H1 (cell line): ENCODE results near the gene DPM2. TPM values are rescaled to one million over a fixed set of nuclear protein-coding genes. Genes with fewer than 3 reads are reported as not detected.

Source experiments
- CTCF ChIA-PET: fragments of 300-600 bp; sonication (Branson Sonifier 250); formaldehyde crosslinking; loops from one replicate; lab custom pipeline; 2021; ENCODE audit not compliant: partially characterized antibody; lab: Charles Lee
- POLR2A ChIA-PET: fragments of 300-600 bp; sonication (Branson Sonifier 250); formaldehyde crosslinking; loops from one replicate; lab custom pipeline; 2021; ENCODE audit warnings: inconsistent platforms; ENCODE audit not compliant: partially characterized antibody; lab: Charles Lee
- DNase-seq, 2 experiments: peaks; one replicate each; pipeline versions ENCODE4 v3.0.0 to v3.0.0-alpha.2; 2010 to 2022; ENCODE audit warnings: low spot score in 2 of 2, low read depth in 1 of 2, mixed read lengths in 1 of 2
- FAIRE-seq: peaks from 2 replicates; lab custom pipeline; 2011; peaks lifted over from hg19 to GRCh38; lab: Jason Lieb, UNC
- H2AFZ ChIP-seq: 2 replicates; pipeline ENCODE4 v1.8.1; 2012; ENCODE audit warnings: low read length, inconsistent platforms
- H2AK5ac ChIP-seq: 2 replicates; pipeline ENCODE4 v1.6.1; 2013; ENCODE audit warnings: low read depth, low read length
- H2BK120ac ChIP-seq: replicated peaks from 2 replicates; pipeline ENCODE3; 2013; ENCODE audit warnings: low read depth, low read length, inconsistent platforms
- H2BK12ac ChIP-seq: 2 replicates; pipeline ENCODE4 v1.6.1; 2013; ENCODE audit warnings: low read depth, low read length
- H2BK15ac ChIP-seq: 2 replicates; pipeline ENCODE4 v1.6.1; 2013; ENCODE audit warnings: low read length
- H2BK20ac ChIP-seq: 2 replicates; pipeline ENCODE4 v1.6.1; 2013; ENCODE audit warnings: low read length
- H2BK5ac ChIP-seq: 2 replicates; pipeline ENCODE4 v1.6.1; 2013; ENCODE audit warnings: low read depth, low read length
- H3K14ac ChIP-seq: 2 replicates; pipeline ENCODE4 v1.6.1; 2013; ENCODE audit warnings: inconsistent platforms; ENCODE audit not compliant: insufficient read length
- H3K18ac ChIP-seq: 2 replicates; pipeline ENCODE4 v1.6.1; 2013; ENCODE audit warnings: low read length; ENCODE audit errors: extremely low read depth
- H3K23ac ChIP-seq: 2 replicates; pipeline ENCODE4 v1.6.1; 2013; ENCODE audit warnings: inconsistent platforms; ENCODE audit not compliant: insufficient read length
- H3K23me2 ChIP-seq: 2 replicates; pipeline ENCODE4 v1.6.1; 2013; ENCODE audit warnings: low read depth, low read length
- H3K27ac ChIP-seq: 2 replicates; pipeline ENCODE4 v1.6.1; 2011; ENCODE audit warnings: low read depth, low read length, inconsistent platforms
- H3K27me3 ChIP-seq, 4 experiments: replicated peaks in 1 of 4; 1 replicate in 1 of 4; 2 replicates in 3 of 4; pipeline versions ENCODE4 v1.6.1 to v1.8.1; 2011 to 2013; ENCODE audit warnings: low read length in 3 of 4, mild to moderate bottlenecking in 3 of 4, inconsistent platforms in 2 of 4, mixed read lengths in 2 of 4, moderate library complexity in 1 of 4; ENCODE audit not compliant: control insufficient read depth in 3 of 4, insufficient read depth in 3 of 4; ENCODE audit errors: extremely low read depth in 1 of 4
- H3K36me3 ChIP-seq, 4 experiments: 2 replicates each; pipeline versions ENCODE4 v1.6.1 to v1.8.1; 2011 to 2013; ENCODE audit warnings: mild to moderate bottlenecking in 4 of 4, low read length in 3 of 4, moderate library complexity in 2 of 4, control low read depth in 1 of 4, inconsistent platforms in 1 of 4; ENCODE audit not compliant: insufficient read depth in 4 of 4, control insufficient read depth in 2 of 4
- H3K4ac ChIP-seq: replicated peaks from 2 replicates; pipeline ENCODE3; 2013; ENCODE audit warnings: low read length, low read depth, mixed read lengths, inconsistent platforms; ENCODE audit not compliant: insufficient read length
- H3K4me1 ChIP-seq, 4 experiments: replicated peaks in 1 of 4; 1 replicate in 1 of 4; 2 replicates in 3 of 4; pipeline versions ENCODE4 v1.6.1 to v1.8.1; 2011 to 2013; ENCODE audit warnings: low read length in 3 of 4, inconsistent platforms in 2 of 4, mixed read lengths in 1 of 4; ENCODE audit not compliant: insufficient read depth in 4 of 4, control insufficient read depth in 3 of 4
- H3K4me2 ChIP-seq, 2 experiments: 2 replicates each; pipeline versions ENCODE4 v1.6.1 to v1.8.1; 2011 to 2013; ENCODE audit warnings: low read depth in 2 of 2, low read length in 2 of 2, control low read depth in 1 of 2, inconsistent platforms in 1 of 2, mild to moderate bottlenecking in 1 of 2; ENCODE audit not compliant: insufficient read depth in 1 of 2
- H3K4me3 ChIP-seq, 4 experiments: fragments of 200-600, 300-600 bp in 1 of 4; sonication (generic), shearing (Covaris generic), sonication (Bioruptor Twin) in 1 of 4; 2 replicates each; pipeline versions ENCODE4 v1.5.1 to v1.8.1; 2011 to 2016; ENCODE audit warnings: low read length in 4 of 4, low read depth in 3 of 4, control low read depth in 2 of 4, inconsistent platforms in 2 of 4, mild to moderate bottlenecking in 2 of 4, mixed read lengths in 1 of 4, moderate library complexity in 1 of 4; ENCODE audit not compliant: insufficient read depth in 2 of 4; ENCODE audit errors: extremely low read depth in 1 of 4
- H3K56ac ChIP-seq: replicated peaks from 2 replicates; pipeline ENCODE3; 2013; ENCODE audit warnings: low read depth, mild to moderate bottlenecking, mixed read lengths, low read length, inconsistent platforms; ENCODE audit not compliant: insufficient read length
- H3K79me1 ChIP-seq: 2 replicates; pipeline ENCODE4 v1.6.1; 2013; ENCODE audit warnings: low read depth, low read length, control low read depth
- H3K79me2 ChIP-seq, 2 experiments: 2 replicates each; pipeline versions ENCODE4 v1.6.1 to v1.8.1; 2012 to 2013; ENCODE audit warnings: low read length in 2 of 2, mild to moderate bottlenecking in 2 of 2, inconsistent platforms in 1 of 2; ENCODE audit not compliant: insufficient read depth in 2 of 2, control insufficient read depth in 1 of 2
- H3K9ac ChIP-seq, 4 experiments: replicated peaks in 1 of 4; 1 replicate in 1 of 4; 2 replicates in 3 of 4; pipeline versions ENCODE4 v1.6.1 to v1.8.1; 2011 to 2013; ENCODE audit warnings: low read depth in 3 of 4, low read length in 3 of 4, control low read depth in 2 of 4, mild to moderate bottlenecking in 2 of 4, moderate library complexity in 2 of 4, inconsistent platforms in 1 of 4; ENCODE audit errors: extremely low read depth in 1 of 4
- H3K9me3 ChIP-seq, 2 experiments: 2 replicates each; pipeline versions ENCODE4 v1.6.1 to v1.8.1; 2012 to 2013; ENCODE audit warnings: mild to moderate bottlenecking in 2 of 2, moderate library complexity in 2 of 2, control low read depth in 1 of 2, inconsistent platforms in 1 of 2, low read depth in 1 of 2, low read length in 1 of 2, mixed read lengths in 1 of 2; ENCODE audit not compliant: insufficient read depth in 2 of 2
- H4K20me1 ChIP-seq, 2 experiments: replicated peaks in 1 of 2; 2 replicates each; pipeline versions ENCODE3 to v1.8.1; 2011 to 2013; ENCODE audit warnings: inconsistent platforms in 2 of 2, low read length in 2 of 2, mild to moderate bottlenecking in 1 of 2; ENCODE audit not compliant: insufficient read depth in 2 of 2, control insufficient read depth in 1 of 2
- H4K5ac ChIP-seq: 2 replicates; pipeline ENCODE4 v1.6.1; 2013; ENCODE audit warnings: low read length, low read depth, mixed read lengths, inconsistent platforms; ENCODE audit not compliant: insufficient read length
- H4K8ac ChIP-seq: 2 replicates; pipeline ENCODE4 v1.8.0; 2013; ENCODE audit warnings: mild to moderate bottlenecking, moderate library complexity, low read length, inconsistent platforms; ENCODE audit not compliant: insufficient read depth; ENCODE audit errors: extremely low read depth
- H4K91ac ChIP-seq: replicated peaks from 2 replicates; pipeline ENCODE3; 2013; ENCODE audit warnings: low read length, mixed read lengths, inconsistent platforms; ENCODE audit not compliant: insufficient read length
- ASH2L ChIP-seq: fragments of 200-600, 300-600 bp; sonication (generic); IDR thresholded peaks from one replicate; pipeline ENCODE4 v1.7.1; 2017; ENCODE audit warnings: low read length
- EZH2 ChIP-seq: fragments of 200-600 bp; sonication (generic); IDR thresholded peaks from 2 replicates; pipeline ENCODE4 v1.7.1; 2012; ENCODE audit warnings: low read depth, mild to moderate bottlenecking, moderate library complexity, low read length, inconsistent platforms; ENCODE audit not compliant: severe bottlenecking
- HDAC2 ChIP-seq, 2 experiments: fragments of 300-600 bp in 1 of 2; sonication (generic) in 1 of 2; IDR thresholded peaks; 2 replicates each; pipeline ENCODE4 v1.6.1; 2011 to 2012; ENCODE audit warnings: low read depth in 2 of 2, low read length in 2 of 2, mild to moderate bottlenecking in 2 of 2, moderate library complexity in 2 of 2, borderline replicate concordance in 1 of 2, inconsistent platforms in 1 of 2
- JUN ChIP-seq: IDR thresholded peaks from 2 replicates; pipeline ENCODE4 v1.6.1; 2011; ENCODE audit warnings: low read depth, mild to moderate bottlenecking, improper control_type of control experiment, low read length
- POLR2A ChIP-seq, 2 experiments: IDR thresholded peaks; 1 replicate in 1 of 2; 2 replicates in 1 of 2; pipeline ENCODE4 v1.6.1; 2011; ENCODE audit warnings: low read depth in 2 of 2, low read length in 2 of 2, mild to moderate bottlenecking in 2 of 2; ENCODE audit errors: control extremely low read depth in 1 of 2
- POU5F1 ChIP-seq: IDR thresholded peaks from 2 replicates; pipeline ENCODE4 v1.6.1; 2011; ENCODE audit warnings: low read depth, mild to moderate bottlenecking, low read length, moderate library complexity
- RAD21 ChIP-seq, 2 experiments: IDR thresholded peaks in 1 of 2; conservative IDR thresholded peaks in 1 of 2; 2 replicates each; pipeline ENCODE4 v1.6.1; 2011; ENCODE audit warnings: low read depth in 2 of 2, low read length in 2 of 2, improper control_type of control experiment in 1 of 2, inconsistent platforms in 1 of 2, mild to moderate bottlenecking in 1 of 2, moderate library complexity in 1 of 2
- SP1 ChIP-seq: IDR thresholded peaks from 2 replicates; pipeline ENCODE4 v1.6.1; 2011; ENCODE audit warnings: low read depth, low read length
- SP4 ChIP-seq: IDR thresholded peaks from 2 replicates; pipeline ENCODE4 v1.6.1; 2012; ENCODE audit warnings: low read length, inconsistent platforms
- SUZ12 ChIP-seq: fragments of 200-600 bp; sonication (generic); IDR thresholded peaks from 2 replicates; pipeline ENCODE4 v1.6.1; 2012; ENCODE audit warnings: mild to moderate bottlenecking, inconsistent platforms, low read length, moderate library complexity, mixed read lengths
- TEAD4 ChIP-seq: IDR thresholded peaks from 2 replicates; pipeline ENCODE4 v1.6.1; 2012; ENCODE audit warnings: low read depth, low read length, inconsistent platforms, mixed read lengths
- WGBS, 2 experiments: shearing (Covaris generic) in 1 of 2; methylation state at CpG; one replicate each; pipeline versions ENCODE4 v1.1.6 to v1.1.7; 2013 to 2015; ENCODE audit warnings: low lambda C conversion rate in 2 of 2, mixed read lengths in 2 of 2, inconsistent platforms in 1 of 2, low coverage in 1 of 2, missing lambda C conversion rate in 1 of 2; ENCODE audit not compliant: insufficient replicate concordance in 2 of 2, insufficient coverage in 1 of 2, insufficient read length in 1 of 2; ENCODE audit errors: extremely low coverage in 1 of 2, missing lambda C conversion rate in 1 of 2; 5-methylcytosine and 5-hydroxymethylcytosine counted together
- polyA plus RNA-seq, 7 experiments: library from polyadenylated mRNA; depleted of rRNA in 3 of 7; stranded (reverse) in 5 of 7; unstranded in 2 of 7; fragments of >200 nt in 5 of 7; fragments of 200-250 nt in 2 of 7; gene quantifications; 1 replicate in 5 of 7; 2 replicates in 1 of 7; 4 replicates in 1 of 7; pipeline versions ENCODE4 v1.2.1 to v1.2.3, GENCODE V29; 2011 to 2013; ENCODE audit warnings: missing spikeins in 2 of 7, mixed read lengths in 2 of 7
- total RNA-seq: library from RNA; stranded (reverse); fragmentation: NEBNext Ultra II Directional; extraction: Animal tissue kit (Norgen Biotek cat#: 25700); gene quantifications from 2 replicates; pipeline ENCODE4 v1.2.1, GENCODE V29; 2021

DPM2 gene
- total and polyA plus RNA-seq, 2 of the 8 experiments (the other 6 are each of a cell fraction or from before 2014, with no cell fraction given) = 45.4 to 95.4 TPM

GRCh38 chr9:127923771-127924170 is 13.9 kb downstream of the DPM2 start:
- H4K5ac ChIP-seq = no peak overlapping the region
- no peak overlapping the region for H2BK12ac ChIP-seq
- no peak overlapping the region for H3K4me3 ChIP-seq
- H4K8ac ChIP-seq = no peak overlapping the region
- no peak overlapping the region for H2AFZ ChIP-seq
- H4K20me1 ChIP-seq = peaks cover 0 to 3% of the 10 kb centered on the region in 2 experiments
- ChIA-PET CTCF (interaction anchor here (1.3 to 6.7 kb wide), 7 partner anchors 27 to 194 kb away, joined by 3 to 114 read pairs (median 8); no protein-coding TSS in a partner anchor), POLR2A (interaction anchor here (0.6 to 1.5 kb wide), 7 partner anchors 9 to 474 kb away, joined by 3 to 4 read pairs (median 3); no protein-coding TSS in a partner anchor)
- H3K23me2 ChIP-seq = peaks cover 13% of the 10 kb centered on the region; the same call in 1 of the 2 replicates
- no peak overlapping the region for H3K27ac ChIP-seq
- no peak overlapping the region for H3K4me2 ChIP-seq
- H3K27me3 ChIP-seq = peaks cover 0 to 15% (median 8%) of the 10 kb centered on the region in 4 experiments; a peak in 5 of 7 replicates
- WGBS, 2 experiments = 94% methylated on average over 8 of the region's 8 CpGs; no CpG with 5 or more reads in 1 of the 2 experiments
- H3K79me2 ChIP-seq = no peaks in the 10 kb centered on the region
- no peaks in the 10 kb centered on the region for H3K79me1 ChIP-seq
- no peak overlapping the region for H3K18ac ChIP-seq
- no peak overlapping the region for H2BK15ac ChIP-seq
- no peak overlapping the region for H4K91ac ChIP-seq
- no peak overlapping the region for H2BK20ac ChIP-seq
- TF ChIP-seq EZH2 (no peak), HDAC2 (IDR thresholded peaks at IDR 0.05; ENCODE audit: borderline replicate concordance in 1 of 2, low read depth in 2 of 2, low read length in 2 of 2) (no peak), ASH2L (no peak), TEAD4 (no peak), RAD21 (IDR thresholded peaks at IDR 0.05 in 1 of 2, conservative IDR thresholded peaks at IDR 0.05 in 1 of 2; ENCODE audit: low read depth in 2 of 2, low read length in 2 of 2) (no peak), SP4 (no peak), SUZ12 (no peak), JUN (no peak), POU5F1 (no peak), SP1 (no peak), POLR2A (IDR thresholded peaks at IDR 0.05; ENCODE audit: control extremely low read depth in 1 of 2, low read depth in 2 of 2, low read length in 2 of 2) (no peak)
- H3K14ac ChIP-seq = no peak overlapping the region
- no peak overlapping the region for H3K4ac ChIP-seq
- no peak overlapping the region for H3K23ac ChIP-seq
- H3K9ac ChIP-seq = no peak overlapping the region
- FAIRE-seq (no peak), DNase-seq (no peak)
- H3K56ac ChIP-seq = no peak overlapping the region
- H3K36me3 ChIP-seq = no peaks in the 10 kb centered on the region
- peaks cover 0 to 8% (median 8%) of the 10 kb centered on the region in 4 experiments; a peak in 6 of 7 replicates for H3K4me1 ChIP-seq
- no peak overlapping the region for H2BK5ac ChIP-seq
- no peaks in the 10 kb centered on the region for H3K9me3 ChIP-seq
- H2AK5ac ChIP-seq = no peak overlapping the region
- no peak overlapping the region for H2BK120ac ChIP-seq
